Measurements from ENCODE around the gene TAB2.

DNA sequence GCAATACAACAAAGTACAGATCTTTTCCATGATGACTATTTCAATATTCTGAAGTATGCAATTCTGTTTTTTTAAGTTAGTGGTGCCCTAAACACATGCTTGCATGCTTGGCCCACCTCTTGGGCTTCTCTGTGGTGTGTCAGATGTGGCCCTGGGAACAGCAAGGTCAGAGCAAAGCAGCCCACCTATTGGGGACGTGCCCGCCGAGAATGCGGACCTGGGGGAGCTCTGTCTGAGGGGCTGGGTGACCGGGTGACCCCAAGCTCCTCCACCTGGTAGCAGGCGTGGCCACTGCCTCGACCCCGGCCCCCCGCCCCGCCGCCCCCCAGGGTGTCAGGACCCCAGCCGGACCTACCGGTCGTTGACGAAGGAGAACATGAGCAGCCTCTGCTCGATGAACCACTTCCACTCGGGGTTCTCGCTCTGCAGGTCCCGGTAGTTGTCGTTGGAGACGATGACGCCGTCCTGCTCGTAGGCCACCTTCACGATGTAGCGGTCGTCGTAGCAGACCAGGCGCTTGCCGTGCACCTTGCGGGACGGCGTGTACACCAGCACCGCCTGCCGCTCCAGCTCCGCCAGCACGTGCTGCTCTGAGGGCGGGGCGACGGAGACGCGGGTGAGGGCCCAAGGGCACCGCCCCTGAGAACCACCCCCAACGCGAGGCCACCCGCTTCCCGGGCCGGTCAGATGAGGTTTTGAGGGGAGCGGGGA, 139.0 kb downstream of the TAB2 start:
- TF ChIP-seq, protein P1, sequence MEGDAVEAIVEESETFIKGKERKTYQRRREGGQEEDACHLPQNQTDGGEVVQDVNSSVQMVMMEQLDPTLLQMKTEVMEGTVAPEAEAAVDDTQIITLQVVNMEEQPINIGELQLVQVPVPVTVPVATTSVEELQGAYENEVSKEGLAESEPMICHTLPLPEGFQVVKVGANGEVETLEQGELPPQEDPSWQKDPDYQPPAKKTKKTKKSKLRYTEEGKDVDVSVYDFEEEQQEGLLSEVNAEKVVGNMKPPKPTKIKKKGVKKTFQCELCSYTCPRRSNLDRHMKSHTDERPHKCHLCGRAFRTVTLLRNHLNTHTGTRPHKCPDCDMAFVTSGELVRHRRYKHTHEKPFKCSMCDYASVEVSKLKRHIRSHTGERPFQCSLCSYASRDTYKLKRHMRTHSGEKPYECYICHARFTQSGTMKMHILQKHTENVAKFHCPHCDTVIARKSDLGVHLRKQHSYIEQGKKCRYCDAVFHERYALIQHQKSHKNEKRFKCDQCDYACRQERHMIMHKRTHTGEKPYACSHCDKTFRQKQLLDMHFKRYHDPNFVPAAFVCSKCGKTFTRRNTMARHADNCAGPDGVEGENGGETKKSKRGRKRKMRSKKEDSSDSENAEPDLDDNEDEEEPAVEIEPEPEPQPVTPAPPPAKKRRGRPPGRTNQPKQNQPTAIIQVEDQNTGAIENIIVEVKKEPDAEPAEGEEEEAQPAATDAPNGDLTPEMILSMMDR (IDR thresholded peaks at IDR 0.05): no peak
- no peak for TF ChIP-seq POLR2A (IDR thresholded peaks at IDR 0.05)
